ENCODE measurements around the gene PLRG1.

The PLRG1 gene

GRCh38 chr4:154519214-154519613, 31.0 kb downstream of the PLRG1 start:
- no peak for DNase-seq (ENCODE audit: low spot score)

- no peak for DNase-seq (ENCODE audit: low spot score)
These were observed 32.6 kb downstream of the PLRG1 start for GRCh38 chr4:154517591-154517990.

- DNase-seq (ENCODE audit: low spot score), result no peak
These were observed 33.7 kb downstream of the PLRG1 start for GRCh38 chr4:154516318-154517029.

GRCh38 chr4:154511981-154512380, 38.2 kb downstream of the PLRG1 start:
- no peak for DNase-seq (ENCODE audit: low spot score)

GRCh38 chr4:154511548-154511947, 38.7 kb downstream of the PLRG1 start:
- DNase-seq (ENCODE audit: low spot score), result no peak

GRCh38 chr4:154507156-154507555, 43.0 kb downstream of the PLRG1 start:
- no peak for DNase-seq (ENCODE audit: low spot score)

- DNase-seq (ENCODE audit: low spot score), result peak; percentile 11
These were observed 43.9 kb downstream of the PLRG1 start for GRCh38 chr4:154506253-154506652.

- DNase-seq (ENCODE audit: low spot score), result no peak
These were observed 46.6 kb downstream of the PLRG1 start for GRCh38 chr4:154503598-154503997.

GRCh38 chr4:154502111-154502510, 48.1 kb downstream of the PLRG1 start:
- no peak for DNase-seq (ENCODE audit: low spot score)

- no peak for DNase-seq (ENCODE audit: low spot score)
These were observed 52.3 kb downstream of the PLRG1 start for GRCh38 chr4:154497889-154498288.

GRCh38 chr4:154495867-154496266, 54.3 kb downstream of the PLRG1 start:
- DNase-seq (ENCODE audit: low spot score), result no peak

GRCh38 chr4:154492288-154492687, 57.9 kb downstream of the PLRG1 start:
- DNase-seq (ENCODE audit: low spot score), result no peak

GRCh38 chr4:154491341-154492271, 58.6 kb downstream of the PLRG1 start, which contains the start of gene DCHS2:
TSS of gene DCHS2 (minus strand) at chr4:154491799. CDS start at chr4:154491355, 444 bp downstream.
- DNase-seq (ENCODE audit: low spot score), result no peak

- DNase-seq (ENCODE audit: low spot score), result no peak
These were observed 59.4 kb downstream of the PLRG1 start for GRCh38 chr4:154490583-154491340.

GRCh38 chr4:154490234-154490582, 60.0 kb downstream of the PLRG1 start:
- DNase-seq (ENCODE audit: low spot score), result no peak

GRCh38 chr4:154489558-154490233, 60.5 kb downstream of the PLRG1 start:
- no peak for DNase-seq (ENCODE audit: low spot score)

GRCh38 chr4:154487145-154487544, 63.1 kb downstream of the PLRG1 start:
- DNase-seq (ENCODE audit: low spot score), result no peak

GRCh38 chr4:154485127-154485773, 65.0 kb downstream of the PLRG1 start:
- DNase-seq (ENCODE audit: low spot score), result no peak
